Measurements from ENCODE around the gene SLC38A6. TPM values are rescaled to one million over a fixed set of nuclear protein-coding genes. Genes with fewer than 3 reads are reported as not detected.

SLC38A6 gene
- total RNA-seq, 1 donor from 2014 or later, result 16.1 TPM

- TF ChIP-seq CTCF (IDR thresholded peaks at IDR 0.05; ENCODE audit: insufficient read depth, low read length, severe bottlenecking), result no peak
- FAIRE-seq, result no peak
- H3K27me3 ChIP-seq (ENCODE audit: control insufficient read depth, insufficient read depth, low read length), result no peaks in the 10 kb centered on the region
- H3K36me3 ChIP-seq (ENCODE audit: control insufficient read depth, insufficient read depth, low read length), result peaks cover 1% of the 10 kb centered on the region
- no peak for DNase-seq (ENCODE audit: low read depth)
- no peak overlapping the region for H3K4me3 ChIP-seq (ENCODE audit: low read depth, low read length)
Measured at GRCh38 chr14:60945984-60946383, 35.1 kb upstream of the SLC38A6 start.

- DNase-seq (ENCODE audit: low read depth) (no peak), FAIRE-seq (no peak)
- Histone ChIP-seq H3K4me3 (ENCODE audit: low read depth, low read length) (no peak overlapping the region), H3K36me3 (ENCODE audit: control insufficient read depth, insufficient read depth, low read length) (peaks cover 1% of the 10 kb centered on the region), H3K27me3 (ENCODE audit: control insufficient read depth, insufficient read depth, low read length) (no peaks in the 10 kb centered on the region)
- TF ChIP-seq CTCF (IDR thresholded peaks at IDR 0.05; ENCODE audit: insufficient read depth, low read length, severe bottlenecking), result no peak
Measured at GRCh38 chr14:60946773-60947172, 34.3 kb upstream of the SLC38A6 start.

DNA sequence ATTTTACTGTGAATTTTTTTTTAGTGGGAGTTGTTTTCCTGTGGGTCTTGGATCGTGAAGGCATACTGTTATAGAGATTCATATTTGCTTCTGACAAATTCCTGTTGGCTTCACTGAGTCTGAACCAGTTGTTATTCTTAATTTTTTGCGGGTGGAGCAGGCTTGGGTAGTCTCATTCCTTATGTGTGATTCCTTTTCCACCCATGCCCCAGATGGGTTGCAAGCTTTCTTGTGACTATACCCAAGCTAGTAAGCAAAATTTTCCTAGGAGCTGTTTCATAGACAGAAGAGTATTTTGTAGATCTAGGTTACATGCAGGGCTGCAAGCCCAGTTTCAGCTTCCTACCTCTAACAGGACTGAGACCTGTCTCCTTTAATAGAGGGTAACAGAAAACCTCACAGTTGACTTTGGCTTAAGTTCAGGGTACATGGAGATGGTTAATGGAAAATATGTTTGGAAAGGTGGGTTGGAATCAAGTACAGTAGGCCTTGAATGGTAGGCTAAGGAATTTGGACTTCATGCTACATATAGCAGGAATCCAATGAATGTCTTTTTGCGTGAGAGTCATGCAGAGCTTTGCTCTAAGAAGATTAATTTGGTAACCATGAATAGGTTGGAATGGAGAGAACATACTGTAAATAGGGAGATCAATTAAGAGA, 29.1 kb upstream of the SLC38A6 start:
- DNase-seq (ENCODE audit: low read depth), result no peak
- Histone ChIP-seq H3K36me3 (ENCODE audit: control insufficient read depth, insufficient read depth, low read length) (no peaks in the 10 kb centered on the region), H3K4me3 (ENCODE audit: low read depth, low read length) (no peak overlapping the region), H3K27me3 (ENCODE audit: control insufficient read depth, insufficient read depth, low read length) (no peaks in the 10 kb centered on the region)
- no peak for FAIRE-seq
- TF ChIP-seq CTCF (IDR thresholded peaks at IDR 0.05; ENCODE audit: insufficient read depth, low read length, severe bottlenecking), result no peak

DNA sequence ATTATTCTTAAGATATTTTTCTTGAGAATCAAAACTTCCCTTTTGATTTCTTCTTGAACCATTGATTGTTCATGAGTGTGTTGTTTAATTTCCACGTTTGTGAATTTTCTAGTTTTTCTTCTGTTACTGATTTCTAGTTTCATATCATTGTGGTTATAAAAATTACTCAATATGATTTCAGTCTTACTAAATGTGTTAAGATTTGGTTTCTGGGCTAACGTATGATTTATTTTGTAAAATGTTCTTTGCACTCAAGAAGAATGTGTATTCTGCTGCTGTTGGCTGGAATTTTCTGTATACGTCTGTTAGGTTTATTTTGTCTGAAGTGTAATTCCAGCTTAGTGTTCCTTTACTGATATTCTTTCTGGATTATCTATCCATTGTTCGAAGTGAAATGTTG, 24.8 kb upstream of the SLC38A6 start:
- FAIRE-seq, result no peak
- H3K4me3 ChIP-seq (ENCODE audit: low read depth, low read length), result no peak overlapping the region
- no peak for DNase-seq (ENCODE audit: low read depth)
- TF ChIP-seq CTCF (IDR thresholded peaks at IDR 0.05; ENCODE audit: insufficient read depth, low read length, severe bottlenecking), result no peak
- no peaks in the 10 kb centered on the region for H3K27me3 ChIP-seq (ENCODE audit: control insufficient read depth, insufficient read depth, low read length)
- no peaks in the 10 kb centered on the region for H3K36me3 ChIP-seq (ENCODE audit: control insufficient read depth, insufficient read depth, low read length)

DNA sequence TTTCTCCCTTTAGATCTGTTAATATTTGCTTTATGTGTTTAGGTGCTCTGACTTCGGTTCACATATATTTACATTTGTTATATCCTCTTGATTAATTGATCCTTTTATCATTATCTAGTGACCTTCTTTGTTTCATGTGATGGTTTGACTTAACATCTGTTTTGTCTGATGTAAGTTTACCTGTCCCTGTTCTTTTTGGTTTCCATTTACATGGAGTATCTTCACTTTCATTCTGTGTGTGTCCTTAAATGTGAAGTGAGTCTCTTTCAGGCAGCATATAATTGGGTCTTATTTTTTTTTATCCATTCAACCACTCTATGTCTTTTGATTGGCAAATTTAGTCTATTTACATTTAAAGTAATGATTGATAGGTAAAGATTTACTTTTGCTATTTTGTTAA, 24.4 kb upstream of the SLC38A6 start:
- no peaks in the 10 kb centered on the region for H3K36me3 ChIP-seq (ENCODE audit: control insufficient read depth, insufficient read depth, low read length)
- FAIRE-seq (no peak), DNase-seq (ENCODE audit: low read depth) (no peak)
- TF ChIP-seq CTCF (IDR thresholded peaks at IDR 0.05; ENCODE audit: insufficient read depth, low read length, severe bottlenecking), result no peak
- no peak overlapping the region for H3K4me3 ChIP-seq (ENCODE audit: low read depth, low read length)
- no peaks in the 10 kb centered on the region for H3K27me3 ChIP-seq (ENCODE audit: control insufficient read depth, insufficient read depth, low read length)

DNA sequence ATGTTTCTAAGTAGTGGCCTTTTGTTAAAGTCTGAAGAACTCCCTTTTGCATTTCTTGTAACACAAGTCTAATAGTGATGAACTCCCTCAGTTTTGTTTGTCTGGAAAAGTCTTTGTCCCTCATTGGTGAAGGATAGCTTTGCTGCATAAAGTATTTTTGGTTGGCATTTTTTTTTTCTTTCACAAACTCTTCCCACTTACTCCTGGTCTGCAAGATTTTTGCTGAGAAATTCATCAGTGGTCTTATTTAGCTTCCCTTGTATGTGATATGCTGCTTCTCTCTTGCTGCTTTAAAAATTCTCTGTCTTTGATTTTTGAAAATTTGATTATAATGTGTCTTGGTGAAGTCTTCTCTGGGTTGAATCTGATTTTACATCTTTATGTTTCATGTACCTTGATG, 22.9 kb upstream of the SLC38A6 start:
- Histone ChIP-seq H3K4me3 (ENCODE audit: low read depth, low read length) (no peak overlapping the region), H3K27me3 (ENCODE audit: control insufficient read depth, insufficient read depth, low read length) (no peaks in the 10 kb centered on the region), H3K36me3 (ENCODE audit: control insufficient read depth, insufficient read depth, low read length) (no peaks in the 10 kb centered on the region)
- no peak for DNase-seq (ENCODE audit: low read depth)
- FAIRE-seq, result no peak
- no peak for TF ChIP-seq CTCF (IDR thresholded peaks at IDR 0.05; ENCODE audit: insufficient read depth, low read length, severe bottlenecking)
